Type B pancreatic cell (in vitro differentiated cells): ENCODE results near the gene DYTN. TPM values are rescaled to one million over a fixed set of nuclear protein-coding genes. Genes with fewer than 3 reads are reported as not detected.

Source experiments
- DNase-seq: peaks from one replicate; pipeline ENCODE4 v3.0.0; 2021; ENCODE audit warnings: mixed read lengths; ENCODE audit not compliant: unreplicated experiment; ENCODE audit errors: extremely low spot score
- H3K27ac Mint-ChIP-seq: 2 replicates; pipeline ENCODE4 v1.8.0; 2021; ENCODE audit warnings: mild to moderate bottlenecking, mixed read lengths
- H3K27me3 Mint-ChIP-seq: 2 replicates; pipeline ENCODE4 v1.8.0; 2021; ENCODE audit warnings: mixed read lengths
- H3K36me3 Mint-ChIP-seq: 2 replicates; pipeline ENCODE4 v1.8.0; 2021; ENCODE audit warnings: mixed read lengths
- H3K4me1 Mint-ChIP-seq: one replicate; pipeline ENCODE4 v1.8.0; 2021; ENCODE audit warnings: mixed read lengths; ENCODE audit not compliant: unreplicated experiment
- H3K4me3 Mint-ChIP-seq: 2 replicates; pipeline ENCODE4 v1.8.0; 2021; ENCODE audit warnings: mild to moderate bottlenecking, mixed read lengths
- H3K9me3 Mint-ChIP-seq: 2 replicates; pipeline ENCODE4 v1.8.0; 2021; ENCODE audit warnings: mixed read lengths
- total RNA-seq: library from RNA; stranded (reverse); gene quantifications from 2 replicates; pipeline ENCODE4 v1.2.1, GENCODE V29; 2021; ENCODE audit warnings: low replicate concordance
- TF ChIP-seq, protein P1 (sequence below): fragments of 200-600 bp; sonication (generic); conservative IDR thresholded peaks from 2 replicates; pipeline ENCODE4 v1.5.0; 2021; ENCODE audit warnings: antibody characterized with exemption, mild to moderate bottlenecking

DYTN gene
- total RNA-seq, 1 donor from 2014 or later = not detected

DNA sequence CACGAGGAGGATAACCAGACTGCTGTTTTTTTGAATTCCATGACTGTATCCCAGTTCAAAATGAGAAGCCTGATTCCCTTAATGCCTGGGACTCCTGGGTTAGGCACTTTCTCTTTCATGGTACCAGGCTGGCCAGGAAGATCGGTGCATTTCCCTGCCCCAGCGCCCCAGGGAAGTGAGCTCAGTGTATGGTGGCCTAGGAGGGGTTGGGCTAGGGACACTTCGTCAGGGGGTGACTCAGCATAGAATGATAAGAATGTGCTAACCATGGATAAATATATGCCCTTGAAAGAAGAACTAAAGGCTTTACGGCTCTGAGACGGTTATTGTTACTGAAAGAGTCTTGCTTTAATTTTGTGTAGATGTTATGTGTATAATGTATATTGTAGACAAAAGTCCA lies 103.4 kb downstream of the DYTN start:
- Mint-ChIP-seq H3K27ac (no peak overlapping the region), H3K9me3 (no peaks in the 10 kb centered on the region), H3K4me1 (no peaks in the 10 kb centered on the region), H3K27me3 (no peaks in the 10 kb centered on the region), H3K4me3 (no peak overlapping the region), H3K36me3 (no peaks in the 10 kb centered on the region)
- TF ChIP-seq, protein P1, sequence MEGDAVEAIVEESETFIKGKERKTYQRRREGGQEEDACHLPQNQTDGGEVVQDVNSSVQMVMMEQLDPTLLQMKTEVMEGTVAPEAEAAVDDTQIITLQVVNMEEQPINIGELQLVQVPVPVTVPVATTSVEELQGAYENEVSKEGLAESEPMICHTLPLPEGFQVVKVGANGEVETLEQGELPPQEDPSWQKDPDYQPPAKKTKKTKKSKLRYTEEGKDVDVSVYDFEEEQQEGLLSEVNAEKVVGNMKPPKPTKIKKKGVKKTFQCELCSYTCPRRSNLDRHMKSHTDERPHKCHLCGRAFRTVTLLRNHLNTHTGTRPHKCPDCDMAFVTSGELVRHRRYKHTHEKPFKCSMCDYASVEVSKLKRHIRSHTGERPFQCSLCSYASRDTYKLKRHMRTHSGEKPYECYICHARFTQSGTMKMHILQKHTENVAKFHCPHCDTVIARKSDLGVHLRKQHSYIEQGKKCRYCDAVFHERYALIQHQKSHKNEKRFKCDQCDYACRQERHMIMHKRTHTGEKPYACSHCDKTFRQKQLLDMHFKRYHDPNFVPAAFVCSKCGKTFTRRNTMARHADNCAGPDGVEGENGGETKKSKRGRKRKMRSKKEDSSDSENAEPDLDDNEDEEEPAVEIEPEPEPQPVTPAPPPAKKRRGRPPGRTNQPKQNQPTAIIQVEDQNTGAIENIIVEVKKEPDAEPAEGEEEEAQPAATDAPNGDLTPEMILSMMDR = no peak
- no peak for DNase-seq

DNA sequence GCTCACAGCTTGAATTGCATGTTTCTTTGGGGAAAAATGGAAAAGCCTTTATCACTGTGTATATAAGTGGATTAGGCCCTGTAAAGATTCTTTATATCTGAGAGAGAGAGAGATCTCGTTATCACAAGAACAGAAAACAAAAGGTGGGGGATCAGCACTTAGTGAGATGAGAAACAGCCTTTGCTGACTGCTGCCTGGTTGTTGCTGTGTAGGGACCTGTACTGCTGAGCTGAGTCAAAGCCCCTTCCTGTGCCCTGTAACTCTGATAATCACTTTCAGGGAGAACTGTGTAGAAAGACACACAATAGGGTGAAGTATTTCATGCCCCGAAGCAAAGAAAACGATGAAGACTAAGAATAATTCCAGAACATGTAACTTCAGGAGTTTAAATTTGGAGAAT lies 106.5 kb downstream of the DYTN start:
- Mint-ChIP-seq H3K4me3 (no peak overlapping the region), H3K9me3 (no peaks in the 10 kb centered on the region), H3K36me3 (no peaks in the 10 kb centered on the region), H3K4me1 (no peaks in the 10 kb centered on the region), H3K27me3 (no peaks in the 10 kb centered on the region), H3K27ac (no peak overlapping the region)
- no peak for DNase-seq
- TF ChIP-seq, protein P1 = no peak

DNA sequence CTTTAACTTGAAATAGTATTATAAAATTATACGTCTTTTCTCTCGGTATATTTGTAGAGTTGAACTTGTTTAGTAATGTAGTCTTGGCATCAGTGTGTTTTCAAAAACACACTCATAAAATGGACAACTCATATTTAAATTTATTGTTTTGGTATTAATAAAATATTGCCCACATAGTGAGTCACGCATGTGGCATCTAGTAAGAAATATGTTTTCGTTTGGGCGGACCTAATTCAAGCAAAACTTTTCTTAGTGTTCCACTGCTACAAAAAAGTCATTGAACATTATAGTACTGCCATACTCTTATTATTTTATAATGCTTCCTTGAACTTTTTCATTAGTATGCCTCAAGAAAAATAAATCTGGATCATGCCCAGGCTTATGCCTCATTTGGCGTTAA lies 107.0 kb downstream of the DYTN start:
- no peaks in the 10 kb centered on the region for H3K4me1 Mint-ChIP-seq
- H3K36me3 Mint-ChIP-seq = no peaks in the 10 kb centered on the region
- no peak for DNase-seq
- no peak overlapping the region for H3K27ac Mint-ChIP-seq
- no peaks in the 10 kb centered on the region for H3K27me3 Mint-ChIP-seq
- no peaks in the 10 kb centered on the region for H3K9me3 Mint-ChIP-seq
- H3K4me3 Mint-ChIP-seq = no peak overlapping the region
- TF ChIP-seq, protein P1 = no peak

- Mint-ChIP-seq H3K9me3 (no peaks in the 10 kb centered on the region), H3K27ac (no peak overlapping the region), H3K36me3 (no peaks in the 10 kb centered on the region), H3K4me3 (no peak overlapping the region), H3K4me1 (no peaks in the 10 kb centered on the region), H3K27me3 (no peaks in the 10 kb centered on the region)
- TF ChIP-seq, protein P1 = no peak
- DNase-seq = no peak
Observed at GRCh38 chr2:206610451-206610850, 107.7 kb downstream of the DYTN start.

DNA sequence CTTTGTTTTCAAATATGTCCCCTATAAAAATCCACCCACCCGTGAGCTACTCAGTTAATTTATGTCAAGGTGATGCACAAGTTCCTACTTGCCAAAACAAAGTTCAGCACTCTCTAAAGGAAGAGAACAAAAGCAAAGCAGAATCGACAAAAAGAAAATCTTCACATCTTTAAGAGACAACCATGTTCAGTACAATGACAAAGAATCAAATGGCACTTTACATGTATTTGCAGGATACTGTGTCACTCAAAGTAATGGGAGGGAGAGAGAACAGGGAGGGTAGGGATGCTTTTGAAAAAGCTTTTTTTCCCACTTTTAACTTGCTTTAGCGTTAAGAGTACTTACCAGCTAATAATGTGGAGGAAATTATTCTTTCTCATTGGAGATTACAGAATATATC lies 115.0 kb downstream of the DYTN start:
- H3K27ac Mint-ChIP-seq = no peak overlapping the region
- H3K36me3 Mint-ChIP-seq = no peaks in the 10 kb centered on the region
- TF ChIP-seq, protein P1 = no peak
- no peak overlapping the region for H3K4me3 Mint-ChIP-seq
- H3K4me1 Mint-ChIP-seq = no peaks in the 10 kb centered on the region
- H3K27me3 Mint-ChIP-seq = no peaks in the 10 kb centered on the region
- DNase-seq = no peak
- H3K9me3 Mint-ChIP-seq = no peaks in the 10 kb centered on the region

Other genes with a start within 250 kb of the DYTN start
- not detected in 2 replicates for gene FAM237A, start 75.9 kb downstream of the DYTN start, total RNA-seq
- 0.64 and 4.7 TPM in 2 replicates for gene MDH1B, start 46.9 kb upstream of the DYTN start, total RNA-seq
- gene FASTKD2, start 47.2 kb upstream of the DYTN start, total RNA-seq = 32.1 and 33.6 TPM in 2 replicates
- 0.24 and 0.51 TPM in 2 replicates for gene CPO, start 221.1 kb upstream of the DYTN start, total RNA-seq